ENCODE data around the gene ASAH2.

GRCh38 chr10:50216418-50216817 is 34.9 kb downstream of the ASAH2 start:
- no peak for TF ChIP-seq CTCF (conservative IDR thresholded peaks at IDR 0.05; ENCODE audit: low read depth, low read length)
- TF ChIP-seq EZH2 (IDR thresholded peaks at IDR 0.05; ENCODE audit: borderline replicate concordance, low read depth, low read length, poor library complexity, severe bottlenecking): no peak

All from A673 (cell line).